CD4-positive, alpha-beta T cell treated with Interleukin-15 for 1 hour (primary cell): ENCODE results near the gene PSMB11.
A peak's percentile ranks its signal among the peaks of the same experiment; 100 is the strongest.

Experiments used
- DNase-seq: peaks from one replicate; pipeline ENCODE4 v3.0.0-alpha.2; 2020

PSMB11 gene

DNA sequence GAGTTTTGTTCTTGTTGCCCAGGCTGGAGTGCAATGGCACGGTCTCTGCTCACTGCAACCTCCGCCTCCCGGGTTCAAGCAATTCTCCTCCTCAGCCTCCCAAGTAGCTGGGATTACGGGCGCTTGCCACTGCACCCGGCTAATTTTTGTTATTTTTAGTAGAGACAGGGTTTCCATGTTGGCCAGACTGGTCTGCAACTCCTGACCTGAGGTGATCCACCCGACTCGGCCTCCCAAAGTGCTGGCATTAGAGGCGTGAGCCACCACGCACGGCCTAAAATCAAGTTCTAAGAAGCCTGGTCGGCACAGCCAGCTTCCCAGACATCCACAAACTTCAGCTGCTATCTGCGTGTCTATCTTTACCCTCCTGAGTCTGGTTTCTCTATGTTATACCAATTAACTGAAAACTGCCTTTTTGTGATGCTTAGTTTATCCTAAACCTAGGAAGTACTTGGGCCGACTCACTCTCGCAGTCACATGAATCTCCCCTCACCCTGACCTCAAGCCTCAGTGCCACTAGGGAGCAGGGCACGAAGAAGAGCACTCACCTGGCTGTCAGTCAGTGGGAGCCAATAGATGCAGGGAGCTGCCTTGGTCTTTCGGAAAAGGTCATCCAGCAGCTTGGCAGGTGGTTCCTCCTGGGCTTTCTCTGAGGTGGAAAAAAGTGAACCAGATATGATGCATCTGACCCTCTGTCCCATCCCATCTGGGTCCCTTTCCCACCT lies 18.7 kb downstream of the PSMB11 start:
- DNase-seq, result no peak

DNA sequence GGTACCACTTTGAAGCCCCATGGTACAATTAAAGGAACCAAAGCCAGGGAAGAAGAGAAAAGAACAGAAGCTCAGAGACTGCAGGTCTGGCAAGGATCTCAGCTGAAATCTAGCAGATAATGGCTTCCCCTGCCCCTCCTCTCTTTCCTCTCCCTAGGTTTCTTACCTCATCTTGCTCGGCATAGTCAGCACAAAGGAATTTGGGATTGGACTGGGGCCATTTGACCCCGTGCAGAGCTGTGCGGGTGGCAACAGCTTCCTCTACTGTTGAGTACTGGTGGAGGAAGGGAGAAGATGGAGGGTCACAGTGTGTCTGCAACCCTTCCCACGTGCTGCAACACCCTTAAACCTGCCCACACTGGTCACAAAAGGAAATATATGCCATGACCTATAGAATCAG lies 20.0 kb downstream of the PSMB11 start:
- no peak for DNase-seq

GRCh38 chr14:23063601-23064000 lies 21.6 kb downstream of the PSMB11 start:
- DNase-seq, result no peak

GRCh38 chr14:23066368-23066767 lies 24.4 kb downstream of the PSMB11 start:
- no peak for DNase-seq

GRCh38 chr14:23066855-23067744 lies 25.1 kb downstream of the PSMB11 start:
- no peak for DNase-seq

GRCh38 chr14:23067847-23068788 lies 26.1 kb downstream of the PSMB11 start:
- DNase-seq, result no peak

DNA sequence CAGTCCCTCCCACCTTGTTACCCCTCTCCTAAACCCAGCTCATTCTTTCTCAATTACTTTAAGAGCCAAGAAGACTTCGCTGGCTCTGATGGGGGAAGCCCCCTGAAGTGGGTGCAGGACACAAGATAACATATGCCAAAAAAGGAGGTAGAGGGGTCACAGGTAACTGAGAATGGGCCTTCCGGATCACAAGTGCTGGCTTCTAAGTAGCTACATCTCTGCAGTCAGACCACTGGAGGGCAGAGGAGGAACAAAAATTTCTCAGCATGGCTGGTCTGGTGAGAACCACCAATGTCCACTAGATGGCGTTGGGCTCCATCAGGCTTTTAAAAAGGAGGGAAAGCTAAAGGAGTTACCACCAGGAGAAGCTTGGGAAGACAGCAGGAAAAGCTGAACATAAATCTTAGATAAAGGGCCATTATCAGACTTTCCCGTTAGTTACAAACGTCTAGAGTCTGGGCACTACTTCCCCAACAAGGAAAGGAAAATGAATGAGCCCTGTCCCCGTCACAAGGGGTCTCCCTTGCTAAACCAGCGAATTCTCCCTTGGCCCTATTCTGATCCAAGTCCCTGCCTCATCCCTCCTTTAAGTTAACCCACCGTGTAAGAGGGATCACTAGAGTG lies 26.9 kb downstream of the PSMB11 start:
- peak; percentile 77 for DNase-seq

DNA sequence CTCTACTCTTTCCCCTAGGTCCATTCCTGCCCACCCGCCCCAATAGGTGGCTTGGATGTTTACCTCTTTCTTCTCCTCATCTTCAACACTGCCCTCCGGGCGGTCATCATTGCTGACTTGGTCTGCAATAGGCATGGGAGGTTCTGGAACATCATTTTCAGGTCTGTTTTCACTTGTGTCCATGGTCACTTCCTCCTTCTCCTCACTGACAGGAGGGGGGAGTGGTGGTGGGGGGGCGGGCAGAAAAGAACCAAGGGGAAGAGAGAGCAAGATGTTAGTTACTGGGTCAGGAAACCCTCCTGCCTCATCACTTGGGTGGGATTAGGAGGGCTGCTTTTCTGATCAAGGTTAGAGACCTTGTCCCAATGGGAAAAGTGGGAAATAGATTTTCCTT lies 27.4 kb downstream of the PSMB11 start:
- DNase-seq, result no peak

DNA sequence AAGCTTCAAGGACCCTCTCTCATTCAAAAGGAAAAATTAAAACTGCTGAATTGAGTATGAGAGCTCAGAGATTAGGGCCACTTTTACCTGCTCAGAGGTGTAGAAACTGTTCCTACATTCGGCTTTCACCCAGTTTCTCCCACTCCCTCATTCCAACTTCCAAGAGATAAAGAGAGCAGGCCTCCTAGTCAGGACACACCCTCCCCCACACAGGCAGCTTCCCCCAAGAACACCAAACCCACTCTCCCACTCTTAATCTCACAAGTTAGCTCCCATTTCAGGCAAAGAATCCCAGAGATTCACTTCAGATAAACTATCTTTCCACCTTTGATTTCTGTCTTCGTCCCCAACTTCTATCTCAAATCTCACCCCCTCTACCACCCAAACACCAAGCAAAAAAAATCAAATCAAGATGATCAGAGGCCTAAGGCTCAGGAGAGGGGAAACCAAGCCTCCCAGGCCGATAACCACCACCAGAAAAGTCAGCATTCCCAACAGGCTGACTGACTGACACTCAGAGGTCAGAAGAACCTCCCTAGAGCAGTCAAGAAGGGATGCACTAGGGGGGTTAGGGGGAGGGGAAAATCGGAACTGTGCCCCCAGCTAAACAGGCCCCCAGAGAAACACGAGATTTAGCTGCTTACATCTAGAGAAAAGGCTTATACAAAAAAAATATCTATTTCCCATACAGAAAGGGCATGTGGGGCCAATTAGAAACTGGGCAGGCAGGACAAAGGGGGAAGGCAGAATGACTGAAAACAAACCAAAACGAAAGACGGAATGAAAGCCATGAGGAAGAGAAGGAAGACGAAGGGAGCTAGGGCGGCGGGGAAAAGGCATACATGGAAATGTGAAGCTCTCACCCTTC lies 28.5 kb downstream of the PSMB11 start:
- DNase-seq, result no peak

DNA sequence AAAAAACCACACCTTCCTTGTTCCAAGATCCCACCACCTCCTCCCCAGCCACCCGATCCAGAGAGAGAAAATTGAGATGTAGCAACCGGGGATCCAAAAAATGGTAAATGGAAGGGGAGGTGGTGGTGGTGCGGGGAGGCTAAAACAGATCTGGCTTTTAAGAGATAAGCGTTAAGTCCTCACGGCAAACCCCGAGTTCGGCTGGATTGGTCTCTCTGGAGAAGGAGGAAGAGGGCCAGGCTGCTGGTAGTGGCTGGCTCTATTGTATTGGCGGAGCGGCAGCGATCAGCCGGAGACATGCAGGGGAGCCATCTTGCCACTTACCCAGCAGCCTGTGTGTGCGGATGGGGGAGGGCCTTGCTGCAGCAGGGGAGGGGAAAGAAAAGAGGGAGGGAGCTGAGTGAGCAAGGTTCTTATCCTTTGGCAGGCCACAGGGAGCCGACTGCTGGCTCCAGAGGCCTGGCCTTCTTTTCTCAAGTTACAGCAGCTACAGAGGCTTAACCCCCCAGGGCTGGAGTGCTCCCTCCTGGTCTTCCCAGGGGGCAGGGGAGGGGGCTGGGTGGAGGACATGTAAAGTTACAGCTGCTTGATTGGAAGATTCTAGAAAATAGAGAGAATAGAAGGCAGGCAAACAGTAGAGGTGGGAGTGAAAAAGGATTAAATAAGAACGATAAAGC lies 29.4 kb downstream of the PSMB11 start:
- peak; percentile 77 for DNase-seq

DNA sequence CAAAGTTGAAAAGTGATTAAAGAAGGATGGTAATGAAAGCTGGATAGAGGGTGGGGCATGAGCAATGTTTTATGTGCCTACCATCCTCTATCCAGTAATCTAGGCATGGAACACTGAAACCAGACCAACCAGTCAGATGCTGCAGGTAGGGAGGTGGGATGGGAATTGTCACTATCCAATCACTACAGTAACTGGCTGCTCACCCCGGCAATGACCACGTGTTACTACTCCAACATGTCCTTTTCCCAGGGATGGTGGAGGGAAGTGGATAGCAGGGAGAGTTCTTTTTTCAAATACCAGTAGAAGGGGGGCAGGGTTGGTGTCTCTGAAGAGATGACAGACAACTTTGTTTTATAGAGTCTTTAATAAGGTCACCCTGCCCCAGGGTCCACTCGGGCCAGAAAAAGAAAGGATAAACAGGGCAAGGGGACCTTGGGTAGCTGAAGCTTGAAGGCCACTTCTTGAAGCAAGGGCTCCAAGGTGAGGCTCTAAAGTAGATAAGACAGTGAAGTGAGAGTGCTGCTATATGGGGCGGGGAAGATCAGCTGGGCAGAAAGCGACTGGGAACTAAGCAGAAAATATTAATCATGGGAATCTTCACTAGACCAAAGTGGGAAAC lies 30.0 kb downstream of the PSMB11 start:
- no peak for DNase-seq

GRCh38 chr14:23074906-23075305 lies 32.9 kb downstream of the PSMB11 start:
- no peak for DNase-seq

DNA sequence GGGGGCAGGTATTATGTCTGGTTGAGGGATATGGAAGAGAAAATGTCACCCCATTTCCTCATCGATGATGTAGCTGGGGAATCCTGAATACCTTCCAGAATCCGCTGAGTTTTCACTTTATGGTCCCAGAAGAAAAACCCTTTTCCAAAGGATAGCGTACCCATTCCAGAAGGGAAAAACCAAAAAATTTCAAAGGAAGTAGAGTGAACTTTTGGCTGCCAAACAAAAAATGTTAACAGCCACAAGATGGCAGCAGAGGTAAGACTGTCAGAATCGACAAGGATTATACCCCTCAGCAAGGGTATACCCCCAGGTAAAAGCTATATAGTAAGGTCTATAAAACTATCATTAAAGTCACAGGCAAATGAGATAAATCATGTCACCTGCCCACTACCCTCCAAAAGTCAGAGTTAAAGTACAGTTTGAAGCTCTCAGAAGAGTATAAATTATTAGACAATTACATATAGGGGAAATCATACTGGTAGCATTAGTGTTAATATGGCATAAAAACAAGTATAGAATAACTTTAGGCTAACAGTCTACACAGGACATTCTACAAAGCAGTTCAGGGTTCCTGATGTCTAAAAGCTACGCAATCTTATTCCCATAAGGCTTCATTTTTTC lies 34.9 kb downstream of the PSMB11 start:
- DNase-seq, result no peak

DNA sequence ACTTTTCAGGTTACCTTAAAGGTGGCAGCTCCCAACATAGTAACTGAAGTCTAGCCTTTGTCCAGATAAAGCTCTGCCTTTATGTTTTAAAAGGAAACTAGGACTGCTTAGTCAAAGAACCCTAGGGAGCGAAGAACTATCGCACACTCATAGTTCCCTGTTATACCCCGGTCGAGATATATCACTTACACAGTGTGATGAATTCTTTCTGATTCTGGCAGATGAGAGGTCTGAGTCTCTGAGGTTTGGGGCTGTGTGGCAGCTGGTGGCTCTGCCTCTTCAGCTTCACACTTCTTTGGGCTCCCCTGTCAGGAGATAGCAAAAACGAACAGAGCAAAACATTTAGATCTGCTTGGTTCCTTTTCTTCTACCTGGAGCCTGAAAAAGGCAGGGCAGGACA lies 36.0 kb downstream of the PSMB11 start:
- DNase-seq, result no peak

GRCh38 chr14:23078692-23079116 lies 36.7 kb downstream of the PSMB11 start:
- peak; percentile 70 for DNase-seq

- no peak for DNase-seq
These were observed 37.7 kb downstream of the PSMB11 start for GRCh38 chr14:23079716-23080115.

DNA sequence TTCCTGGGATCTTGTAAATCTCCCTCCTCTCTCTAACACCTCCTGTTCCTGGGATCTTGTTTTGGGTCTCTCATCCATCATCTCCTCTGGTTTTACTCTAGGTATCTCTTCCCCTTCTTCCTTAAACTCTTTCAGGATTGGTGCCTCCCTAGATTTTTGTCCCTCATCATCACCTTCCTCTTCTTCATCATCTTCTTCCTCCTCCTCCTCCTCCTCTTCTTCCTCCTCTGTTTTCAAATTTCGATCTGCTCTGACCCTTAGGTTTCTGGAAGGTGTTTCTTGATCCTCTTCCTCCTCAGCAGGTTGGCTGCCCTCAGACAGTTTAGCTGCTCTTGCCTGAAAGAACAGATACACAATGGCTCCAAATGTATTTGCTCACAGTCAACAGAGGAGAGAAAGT lies 38.5 kb downstream of the PSMB11 start:
- no peak for DNase-seq

DNA sequence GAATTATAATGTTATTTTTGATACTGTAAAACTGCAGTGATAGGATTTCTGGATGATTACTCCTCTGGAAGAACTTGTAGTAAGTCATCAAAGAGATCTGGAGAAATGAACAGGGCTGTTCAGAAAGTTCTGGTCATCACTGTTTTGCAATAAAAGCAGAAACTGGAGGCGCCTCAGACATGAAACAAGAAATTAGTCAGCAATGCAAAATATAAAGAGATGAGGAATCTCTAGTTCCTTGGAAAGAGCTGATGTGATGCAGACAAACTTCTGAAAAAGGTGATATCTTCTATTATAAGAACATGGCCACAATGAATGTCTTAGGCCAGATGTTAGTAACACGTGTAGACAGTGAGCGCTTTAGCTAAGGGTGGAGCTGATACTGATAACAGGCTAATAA lies 43.4 kb downstream of the PSMB11 start:
- no peak for DNase-seq

- no peak for DNase-seq
These were observed 44.6 kb downstream of the PSMB11 start for GRCh38 chr14:23086565-23086964.
